ENCODE results near the gene STXBP6.
"Not testable (repeated sequence)": the region's sequence is repeated elsewhere in the genome, so short reads cannot be mapped to it uniquely, and the experiment has no call there.

Gene STXBP6

DNA sequence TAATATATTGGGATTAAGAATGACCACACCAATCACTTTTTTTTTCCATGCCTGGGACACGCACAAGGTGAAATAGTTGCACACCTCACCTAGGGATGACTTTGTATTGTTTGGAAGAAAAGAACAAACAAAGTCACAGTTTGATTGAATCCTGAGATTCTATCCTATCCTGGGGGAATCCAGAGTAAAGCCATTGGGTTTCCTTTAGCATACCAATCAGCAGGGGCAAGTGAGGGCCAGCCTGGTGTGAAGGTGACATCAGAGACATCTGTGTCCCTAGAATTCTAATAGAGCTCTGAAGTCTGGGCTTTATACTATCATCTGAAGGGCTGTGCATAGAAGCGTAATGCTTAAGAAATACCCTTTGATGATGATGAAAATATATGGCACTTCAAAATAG lies 199.9 kb downstream of the STXBP6 start:
- FAIRE-seq: no peak

DNA sequence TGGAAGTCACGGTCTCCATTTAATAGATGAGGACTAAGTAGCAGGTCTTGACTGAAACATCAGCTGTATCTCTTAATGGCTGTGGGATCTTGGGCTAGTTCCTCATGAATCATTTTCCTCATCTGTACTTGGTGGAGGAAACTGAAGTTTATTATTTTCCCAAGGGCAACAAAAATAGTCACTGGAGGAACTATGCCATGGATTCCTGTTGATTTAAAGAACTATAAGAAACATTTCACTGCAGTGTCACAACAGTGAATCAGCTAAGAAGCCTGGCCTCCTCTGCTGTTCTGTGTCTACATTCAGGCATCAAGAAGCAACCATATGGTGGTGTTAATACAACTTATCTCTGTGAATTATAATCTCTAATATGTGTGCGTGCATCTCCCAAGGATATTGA lies 200.5 kb downstream of the STXBP6 start:
- FAIRE-seq: no peak

DNA sequence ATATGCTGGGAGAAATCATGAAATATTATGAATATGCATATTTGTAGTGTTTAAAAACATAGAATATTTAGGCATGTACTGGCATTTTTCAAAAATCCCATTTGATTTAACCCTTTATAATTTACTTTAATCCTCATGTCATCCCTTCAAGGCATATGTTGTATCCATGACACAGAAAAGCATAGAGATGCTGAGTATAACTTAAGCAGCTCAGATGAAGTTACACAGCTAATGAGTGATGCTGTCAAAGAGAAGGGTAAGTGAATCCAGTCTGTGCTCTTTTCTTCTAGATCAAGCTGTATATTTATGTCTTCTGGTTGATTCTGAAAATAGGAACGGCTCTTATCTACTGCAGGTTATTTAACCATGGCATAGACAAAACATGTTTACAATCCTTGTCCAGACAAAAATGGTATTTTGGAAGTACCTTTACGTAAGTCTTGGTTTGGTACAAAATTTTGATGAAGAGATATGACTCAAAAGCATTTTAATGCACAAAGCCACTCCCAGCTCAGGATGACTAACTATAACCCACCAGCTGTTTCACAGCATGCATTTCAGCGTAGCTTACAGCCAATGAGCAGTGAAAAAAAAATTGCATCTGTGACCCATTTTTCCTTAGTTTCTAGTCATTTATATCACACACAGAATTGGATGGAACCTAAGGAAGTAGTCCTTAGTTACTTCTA lies 201.7 kb downstream of the STXBP6 start:
- no peak for FAIRE-seq

DNA sequence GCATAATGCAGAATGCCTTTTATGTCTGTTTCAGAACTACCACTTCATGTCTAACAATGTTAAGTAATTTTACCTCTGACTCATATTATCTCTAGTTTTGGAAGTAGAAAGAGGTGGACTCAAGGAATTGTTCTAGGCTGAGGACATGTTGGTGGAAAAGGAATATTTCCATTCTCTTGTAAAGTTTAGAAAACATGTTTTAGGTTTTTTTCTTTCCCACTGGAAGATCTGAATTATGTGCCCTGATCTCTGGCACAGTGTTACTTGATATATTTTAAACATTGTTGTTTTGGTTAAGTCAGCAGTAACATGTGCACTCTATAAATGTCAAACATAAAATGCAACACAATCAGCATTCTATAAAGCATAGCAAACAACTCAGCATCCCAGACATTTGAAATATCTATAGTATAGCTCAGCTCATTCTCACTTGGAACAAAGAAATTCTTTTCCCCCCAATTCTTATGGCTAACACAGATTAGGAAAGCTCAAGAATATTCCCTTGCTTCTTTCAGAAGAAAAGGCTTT lies 202.3 kb downstream of the STXBP6 start:
- no peak for FAIRE-seq

DNA sequence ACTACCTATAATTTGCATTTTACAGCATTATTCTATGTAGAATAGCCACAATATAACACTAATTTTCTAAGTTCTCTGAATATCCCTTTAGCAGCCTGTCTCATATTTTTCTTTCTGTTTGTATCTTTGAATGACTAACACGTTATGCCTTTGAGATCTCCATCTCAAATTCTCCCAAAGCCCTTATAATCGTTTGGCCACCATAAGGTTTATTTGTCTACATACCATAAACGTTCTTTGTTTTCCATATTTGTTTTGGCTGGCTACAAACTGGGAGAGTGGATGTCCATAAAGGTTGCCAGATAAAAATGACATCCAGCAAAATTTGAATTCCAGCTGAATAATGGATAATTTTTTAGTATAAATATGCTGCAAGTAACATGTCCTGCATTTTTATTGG lies 203.7 kb downstream of the STXBP6 start:
- no peak for FAIRE-seq

DNA sequence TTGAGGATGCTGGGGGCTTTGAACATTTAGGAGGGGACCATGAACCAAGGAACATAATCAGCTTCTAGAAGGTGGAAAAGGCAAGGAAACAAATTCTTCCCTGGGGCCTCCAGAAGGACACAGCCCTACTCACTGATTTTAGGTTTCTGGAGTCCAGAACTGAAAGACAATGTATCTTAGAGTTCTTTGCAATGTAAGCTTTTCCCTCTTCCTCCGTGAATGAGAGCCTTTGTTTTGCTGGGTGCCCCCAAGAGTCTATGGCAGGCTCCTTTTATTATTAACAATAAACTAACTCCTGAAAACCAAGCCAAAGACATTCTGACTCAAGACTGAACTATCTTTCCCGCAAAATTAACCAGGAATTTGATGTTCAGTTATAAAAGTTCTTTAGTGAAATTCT lies 204.1 kb downstream of the STXBP6 start:
- no peak for FAIRE-seq

DNA sequence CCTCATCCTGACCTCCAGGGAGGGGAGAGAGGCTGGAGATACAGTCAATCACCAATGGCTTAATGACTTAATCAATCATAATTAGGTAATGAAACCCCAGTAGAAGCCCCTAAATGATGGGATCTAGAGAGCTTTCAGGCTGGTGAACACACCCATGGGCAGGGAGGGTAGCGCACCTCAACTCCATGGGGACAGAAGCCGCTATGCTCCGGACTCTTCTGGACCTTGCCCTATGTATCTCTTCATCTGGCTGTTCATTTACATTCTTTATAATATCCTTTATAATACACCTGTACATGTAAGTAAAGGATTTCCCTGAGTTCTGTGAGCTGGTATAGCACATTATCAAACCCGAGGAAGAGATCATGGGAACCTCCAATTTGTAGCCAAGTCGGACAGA lies 205.9 kb downstream of the STXBP6 start:
- FAIRE-seq: no peak

DNA sequence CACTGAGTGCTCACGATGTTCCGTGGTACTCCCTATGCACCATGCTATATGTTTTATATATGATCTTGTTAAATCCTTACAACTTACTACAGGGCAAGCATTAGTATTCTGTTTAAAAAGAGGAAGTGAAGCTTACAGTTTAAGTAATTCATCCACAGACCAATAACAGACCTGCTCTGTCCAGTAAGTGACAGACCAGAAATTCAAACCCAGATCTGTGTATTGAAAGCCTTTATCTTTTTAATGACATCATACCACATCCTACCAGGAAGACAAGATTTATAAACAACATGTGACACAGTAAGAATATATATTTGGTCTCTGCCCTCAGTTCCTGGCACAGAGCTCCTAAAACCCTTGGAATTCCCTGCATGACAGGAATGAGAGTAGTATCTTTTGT lies 206.5 kb downstream of the STXBP6 start:
- no peak for FAIRE-seq

DNA sequence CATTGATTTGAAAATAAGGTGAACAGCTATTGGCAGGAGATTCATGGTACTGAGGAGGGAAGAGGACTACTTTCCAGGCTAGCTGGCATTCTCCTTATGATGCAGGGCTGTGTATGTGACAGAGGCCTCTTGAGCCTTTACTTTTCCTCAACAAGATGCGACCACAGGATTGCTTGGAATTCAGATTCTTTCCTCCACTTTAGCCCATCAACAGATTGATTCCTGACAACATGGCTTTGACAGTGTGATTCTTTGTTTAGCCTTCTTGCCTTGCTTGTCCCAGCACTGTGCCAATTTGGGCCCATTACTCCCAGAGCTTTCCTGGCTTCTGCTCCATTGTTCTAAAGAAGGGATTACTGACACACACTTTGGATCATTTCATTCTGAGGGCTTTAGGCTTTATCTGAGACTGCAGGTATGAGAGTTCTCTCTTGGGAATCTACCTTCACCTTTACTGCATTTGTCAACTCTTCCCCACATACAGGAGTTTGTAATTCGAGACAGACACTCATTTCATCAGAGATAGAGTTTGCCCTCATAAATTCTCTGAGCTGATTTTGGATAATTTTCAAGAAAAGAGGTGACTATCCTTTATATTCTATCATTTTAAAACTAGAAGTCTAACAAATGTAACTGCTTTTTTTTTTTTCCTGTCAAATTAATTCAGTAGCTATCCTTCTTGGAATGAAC lies 209.6 kb downstream of the STXBP6 start:
- no peak for FAIRE-seq

DNA sequence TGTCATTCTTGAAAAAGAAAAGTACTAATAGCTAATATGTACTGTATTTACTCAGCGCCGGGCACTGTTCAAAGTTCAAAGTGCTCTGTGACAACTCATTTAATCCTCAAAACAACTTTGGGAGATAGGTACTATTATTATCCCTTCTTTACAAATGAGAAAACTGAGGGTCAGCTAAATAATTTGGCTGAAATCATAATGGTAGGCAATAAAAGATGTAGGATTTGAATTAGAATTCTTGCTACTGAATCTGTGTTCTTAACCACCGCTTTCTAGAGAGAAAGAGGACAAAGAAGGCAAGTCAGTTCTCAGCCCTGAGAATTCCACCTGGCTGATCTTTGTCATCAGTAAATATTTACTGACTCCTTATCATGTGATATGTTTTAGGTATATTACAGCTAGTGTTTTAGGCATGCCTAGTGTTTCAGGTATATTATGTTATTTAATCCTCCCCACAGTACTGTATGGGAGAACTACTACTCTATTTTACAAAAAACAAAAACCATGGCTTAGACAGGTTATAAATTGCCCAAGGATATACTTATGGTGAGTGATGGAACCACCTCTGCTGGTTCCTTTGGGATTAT lies 210.2 kb downstream of the STXBP6 start:
- FAIRE-seq: no peak

DNA sequence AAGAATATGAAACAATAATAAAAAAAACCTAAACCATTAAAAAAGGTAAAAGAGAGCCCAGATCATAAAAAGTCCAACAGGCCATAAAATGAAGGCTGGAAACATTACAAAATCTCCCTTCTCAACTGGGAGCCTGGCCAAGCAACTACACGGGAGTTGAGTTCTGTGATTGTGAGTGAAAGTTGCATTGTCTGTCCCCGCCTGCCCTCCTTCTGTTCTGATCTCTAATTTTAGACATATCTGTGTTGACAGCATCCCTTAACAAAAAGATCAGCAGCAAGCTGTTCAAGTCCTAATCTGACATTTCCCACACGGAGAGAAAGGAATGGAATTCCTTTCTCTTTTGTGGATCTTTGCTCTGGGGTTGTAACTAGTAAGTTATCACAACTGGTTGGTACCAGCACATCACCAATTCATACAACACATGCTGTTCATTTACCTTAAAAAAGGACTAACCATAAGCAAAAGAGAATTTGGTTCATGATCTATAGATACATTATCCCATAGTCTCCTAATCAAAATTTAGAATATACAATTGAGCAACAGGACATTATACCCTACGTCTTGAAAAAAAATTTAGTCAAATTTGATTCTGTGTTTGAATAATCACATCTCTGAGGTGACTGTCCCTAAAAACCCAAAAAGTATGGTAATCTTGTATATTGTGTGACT lies 210.9 kb downstream of the STXBP6 start:
- no peak for FAIRE-seq

DNA sequence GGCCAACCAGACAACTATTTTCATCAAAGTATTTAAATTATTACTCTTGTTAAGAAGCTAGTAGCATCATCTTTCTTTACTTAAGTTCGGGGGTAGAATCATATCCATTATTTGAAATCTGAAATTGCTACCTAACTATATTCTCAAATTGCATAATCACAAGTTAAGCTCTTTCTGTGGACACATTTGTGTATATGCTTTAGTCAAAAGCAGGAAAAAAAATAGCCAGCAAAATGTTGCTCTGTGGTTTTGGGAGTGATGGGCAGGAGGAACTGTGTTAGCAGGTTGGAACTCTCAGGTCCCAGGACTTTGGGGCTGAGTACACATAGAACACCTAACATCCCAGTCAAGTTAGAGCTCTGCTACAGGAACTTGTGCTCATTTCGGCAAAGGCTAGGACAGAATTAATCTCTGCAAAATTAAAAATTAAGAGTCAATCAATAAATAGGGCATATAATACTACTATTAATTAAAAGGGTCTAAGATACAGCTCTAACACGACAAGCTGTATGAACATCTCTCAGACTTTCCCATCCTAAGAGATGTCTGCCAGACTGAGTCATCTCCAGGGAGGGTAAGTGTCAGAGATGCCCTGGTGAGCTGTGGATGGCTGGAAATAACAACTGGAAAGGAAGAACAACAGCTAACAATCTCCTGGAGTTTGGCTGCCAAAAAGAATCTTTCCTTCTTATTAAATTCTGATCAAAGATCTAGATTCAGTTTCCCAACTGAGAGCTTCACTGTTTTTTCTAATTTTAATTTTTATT lies 212.5 kb downstream of the STXBP6 start:
- FAIRE-seq: no peak

DNA sequence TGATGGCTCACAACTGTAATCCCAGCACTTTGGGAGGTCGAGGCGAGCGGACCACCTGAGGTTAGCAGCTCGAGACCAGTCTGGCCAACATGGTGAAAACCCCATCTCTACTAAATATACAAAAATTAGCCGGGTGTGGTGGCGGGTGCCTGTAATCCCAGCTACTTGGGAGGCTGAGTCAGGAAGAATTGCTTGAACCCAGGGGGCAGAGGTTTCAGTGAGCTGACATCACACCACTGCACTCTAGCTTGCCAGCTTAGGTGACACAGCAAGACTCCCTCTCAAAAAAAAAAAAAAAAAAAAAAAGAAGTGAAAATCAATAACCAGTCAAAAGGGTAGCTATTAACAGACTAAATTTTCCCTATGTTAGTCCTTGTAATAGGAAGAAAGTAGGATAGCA lies 213.6 kb downstream of the STXBP6 start:
- not testable (repeated sequence) for FAIRE-seq

DNA sequence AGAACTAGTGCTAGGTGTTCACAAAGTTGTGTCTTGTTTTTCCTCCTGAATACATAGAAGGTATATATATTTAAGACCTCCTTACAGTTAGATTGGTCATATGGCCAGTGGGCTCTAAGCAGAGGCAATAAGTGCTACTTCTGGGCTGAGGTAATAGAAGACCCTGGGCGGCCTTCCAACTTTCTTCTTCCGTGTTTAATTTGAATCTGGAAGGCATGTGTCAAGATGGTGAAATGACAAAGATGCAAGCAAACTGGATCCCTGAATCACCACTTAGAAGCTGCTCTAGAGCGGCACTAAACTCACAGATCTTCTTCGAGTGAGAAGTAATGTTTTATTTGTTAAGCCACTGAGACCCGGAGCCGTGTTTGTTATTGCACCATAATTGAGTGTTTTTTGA lies 215.0 kb downstream of the STXBP6 start:
- FAIRE-seq: no peak

DNA sequence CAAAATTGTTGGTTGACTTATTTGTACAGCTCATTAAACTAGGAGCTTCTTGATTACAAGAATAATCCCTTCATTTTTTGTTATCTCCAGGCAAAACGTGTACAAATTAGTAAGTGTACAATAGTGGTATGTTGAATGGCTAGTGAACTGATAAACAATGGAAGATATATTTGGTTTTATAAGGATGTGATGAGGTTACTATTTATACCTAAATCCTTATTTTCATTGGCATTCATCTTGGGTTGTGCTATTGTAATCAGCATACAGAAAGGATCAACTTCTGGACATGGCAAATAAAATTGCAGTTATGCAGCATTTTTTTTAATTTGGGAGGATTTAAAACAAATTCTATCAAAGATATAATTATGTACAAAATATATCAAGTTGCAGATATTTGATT lies 216.6 kb downstream of the STXBP6 start:
- no peak for FAIRE-seq

DNA sequence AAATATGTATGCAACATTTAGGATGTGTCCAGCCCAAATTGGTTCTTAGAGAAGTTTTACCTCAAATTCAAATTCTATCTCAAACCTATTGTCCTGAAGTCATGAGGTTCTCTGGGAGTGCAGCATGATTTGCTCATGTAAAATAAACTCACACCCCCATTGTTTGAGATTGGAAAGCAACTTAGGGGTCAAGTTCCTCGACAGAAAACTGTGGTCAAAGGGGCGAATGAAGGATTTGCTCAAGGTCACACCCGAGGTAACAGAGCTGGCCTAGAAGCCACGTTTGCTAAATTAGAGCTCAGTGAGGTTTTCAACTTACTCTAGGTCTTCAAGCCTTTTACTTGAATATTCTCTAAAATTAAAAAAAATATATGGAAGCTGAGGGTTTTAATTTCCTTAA lies 218.3 kb downstream of the STXBP6 start:
- no peak for FAIRE-seq

DNA sequence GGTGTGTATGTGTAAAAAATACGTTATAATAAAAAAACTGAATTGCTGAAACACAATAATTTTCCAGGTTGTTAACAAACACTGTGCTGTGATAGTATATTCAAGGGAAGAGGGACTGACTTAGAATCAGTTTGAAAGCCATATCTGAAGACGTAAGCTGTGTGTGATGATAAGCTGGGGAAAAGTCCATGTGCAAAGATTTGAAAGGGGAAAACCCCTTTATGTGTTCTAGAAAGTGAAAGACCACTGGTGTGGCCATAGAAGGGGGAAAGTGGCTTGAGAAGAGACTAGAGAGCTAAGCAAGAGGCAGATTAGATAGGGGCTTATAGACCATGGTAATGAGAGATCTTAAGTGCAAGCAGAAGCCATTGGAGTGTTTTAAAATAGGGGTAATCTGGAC lies 220.1 kb downstream of the STXBP6 start:
- FAIRE-seq: no peak

DNA sequence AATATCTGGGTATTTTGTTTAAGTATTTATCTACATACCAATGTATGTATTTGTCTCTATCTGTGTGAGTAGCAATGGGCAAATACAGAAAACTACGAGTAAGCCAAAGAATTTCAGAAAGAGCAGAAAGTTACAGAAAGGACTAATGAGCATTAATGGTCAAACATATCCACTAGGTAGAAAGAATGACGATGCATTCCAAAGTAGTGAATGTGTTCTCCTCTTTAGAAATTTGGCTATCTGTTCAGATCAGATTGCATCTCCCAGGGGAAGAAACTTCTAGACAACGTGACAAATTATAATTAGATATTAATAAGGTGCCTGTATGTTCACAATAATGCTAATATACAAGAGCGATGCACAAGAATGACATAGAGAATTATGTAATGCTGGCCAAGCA lies 221.5 kb downstream of the STXBP6 start:
- no peak for FAIRE-seq

DNA sequence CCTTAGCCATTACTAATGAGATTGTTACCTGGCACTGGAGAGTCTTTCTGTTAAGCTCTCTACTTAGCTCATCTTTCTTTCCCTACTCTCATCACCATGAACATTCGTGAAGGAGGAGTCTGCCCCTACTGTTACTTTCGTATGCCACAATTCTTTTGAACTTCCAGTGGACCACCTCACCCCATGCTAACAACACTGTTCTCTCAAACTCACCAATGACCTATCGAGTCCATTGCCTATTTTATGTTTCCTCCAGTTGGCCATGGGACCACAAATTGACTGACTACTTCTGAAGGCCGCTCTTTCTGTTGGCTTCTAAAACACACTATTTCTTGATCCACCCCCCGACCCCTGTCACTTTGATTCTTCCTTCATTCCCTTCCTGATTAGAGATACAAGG lies 223.6 kb downstream of the STXBP6 start:
- FAIRE-seq: no peak

DNA sequence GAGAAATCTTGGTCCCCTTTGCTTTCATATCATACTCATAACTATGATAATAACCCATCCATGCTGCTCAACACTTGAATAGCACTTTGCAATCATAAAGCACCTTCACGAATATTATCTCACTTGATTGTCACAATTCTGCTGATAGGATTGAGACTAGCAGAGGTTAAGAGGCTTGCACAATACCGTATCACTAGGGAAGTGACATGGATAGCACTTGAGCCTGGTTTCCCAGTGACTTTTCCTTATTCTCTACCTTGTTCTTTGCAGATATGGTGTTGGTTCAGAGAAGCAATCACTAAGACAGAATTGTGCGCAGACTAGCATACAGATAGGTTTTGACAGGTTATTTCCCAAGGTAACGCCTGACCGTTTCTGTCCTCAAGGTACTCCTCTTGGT lies 229.3 kb downstream of the STXBP6 start:
- FAIRE-seq: no peak

DNA sequence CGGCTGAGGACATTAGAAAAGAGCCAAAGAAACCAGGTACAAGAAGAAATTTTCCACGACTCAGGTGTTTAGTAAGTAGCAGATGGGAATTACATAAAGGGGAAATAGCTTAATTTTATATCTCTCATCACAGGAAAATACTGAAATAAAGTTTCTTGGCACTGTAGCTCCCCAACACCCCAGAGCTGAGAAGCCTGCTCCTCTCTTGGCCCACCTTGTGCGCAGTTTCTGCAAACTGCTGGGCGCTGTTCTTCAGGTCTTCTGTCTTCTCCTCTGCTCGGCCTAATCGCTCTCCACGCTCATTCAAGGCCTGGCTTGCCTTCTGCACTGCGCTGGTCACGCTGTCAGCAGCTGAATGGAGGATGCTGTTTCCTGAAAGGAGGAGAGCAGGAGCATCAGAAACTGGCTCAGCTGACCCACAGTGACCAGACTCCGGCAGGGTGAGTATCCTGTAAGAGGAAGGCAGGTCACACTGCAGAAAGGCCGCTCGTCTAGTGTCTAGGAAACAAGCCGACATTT lies 231.1 kb downstream of the STXBP6 start:
- FAIRE-seq: no peak

DNA sequence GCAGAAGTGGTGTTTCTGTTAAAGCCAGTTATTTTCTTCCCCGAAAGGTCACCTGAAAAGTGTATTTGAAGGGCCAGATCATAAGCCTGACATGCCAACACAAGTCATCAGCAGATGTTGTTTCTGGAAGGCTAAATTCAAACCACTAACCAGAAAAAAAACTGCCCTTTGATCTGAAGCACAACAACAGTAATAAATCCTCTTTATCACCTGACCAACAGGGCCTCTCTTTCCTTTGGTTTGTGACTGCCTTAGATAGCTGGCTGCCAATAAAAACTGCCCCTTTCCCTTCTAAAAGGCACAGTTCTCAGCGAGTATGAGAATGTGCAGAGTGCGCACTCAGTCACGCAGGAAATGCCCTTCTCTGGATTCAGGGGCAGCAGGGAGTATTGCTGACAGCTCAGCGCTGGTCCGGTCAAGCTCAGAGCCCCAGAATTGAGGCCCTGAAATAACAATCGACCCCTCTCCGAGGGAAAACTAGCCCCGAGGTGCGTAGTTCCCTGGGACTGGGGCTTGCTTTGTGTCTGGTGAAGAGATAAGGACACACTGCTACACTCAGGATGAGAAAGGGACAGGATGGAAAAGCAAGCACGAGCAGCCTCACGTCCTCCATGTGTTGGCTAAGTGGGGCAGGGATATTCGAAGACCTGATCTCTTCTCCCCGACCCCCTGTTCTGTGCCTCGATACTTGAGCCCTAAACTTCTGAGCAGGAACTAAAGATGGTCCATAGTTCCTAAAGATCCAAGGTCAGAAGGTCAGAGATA lies 231.7 kb downstream of the STXBP6 start:
- no peak for FAIRE-seq

Data from TTC549 (cell line).